Measurements from ENCODE around the gene PARM1.

The PARM1 gene

GRCh38 chr4:75025431-75025830 is 92.5 kb downstream of the PARM1 start:
- H3K27ac ChIP-seq: no peak overlapping the region
- DNase-seq (ENCODE audit: low spot score): no peak
- TF ChIP-seq CTCF (IDR thresholded peaks at IDR 0.05): no peak
- no peak overlapping the region for H3K4me3 ChIP-seq

GRCh38 chr4:75028196-75028854 is 95.4 kb downstream of the PARM1 start:
- no peak for DNase-seq (ENCODE audit: low spot score)
- Histone ChIP-seq H3K4me3 (no peak overlapping the region), H3K27ac (no peak overlapping the region)
- no peak for TF ChIP-seq CTCF (IDR thresholded peaks at IDR 0.05)

- TF ChIP-seq CTCF (IDR thresholded peaks at IDR 0.05): no peak
- no peak overlapping the region for H3K4me3 ChIP-seq
- DNase-seq (ENCODE audit: low spot score): no peak
- H3K27ac ChIP-seq: no peak overlapping the region
These were observed 97.1 kb downstream of the PARM1 start for GRCh38 chr4:75030028-75030427.

GRCh38 chr4:75030649-75031235 is 97.8 kb downstream of the PARM1 start:
- H3K4me3 ChIP-seq: no peak overlapping the region
- H3K27ac ChIP-seq: no peak overlapping the region
- no peak for TF ChIP-seq CTCF (IDR thresholded peaks at IDR 0.05)
- DNase-seq (ENCODE audit: low spot score): no peak

- no peak for TF ChIP-seq CTCF (IDR thresholded peaks at IDR 0.05)
- DNase-seq (ENCODE audit: low spot score): no peak
- H3K4me3 ChIP-seq: no peak overlapping the region
- no peak overlapping the region for H3K27ac ChIP-seq
These were observed 98.9 kb downstream of the PARM1 start for GRCh38 chr4:75031775-75032174.

- no peak for TF ChIP-seq CTCF (IDR thresholded peaks at IDR 0.05)
- Histone ChIP-seq H3K27ac (no peak overlapping the region), H3K4me3 (no peak overlapping the region)
- DNase-seq (ENCODE audit: low spot score): no peak
These were observed 101.6 kb downstream of the PARM1 start for GRCh38 chr4:75034523-75034922.

GRCh38 chr4:75035321-75035720 is 102.4 kb downstream of the PARM1 start:
- no peak for DNase-seq (ENCODE audit: low spot score)
- no peak for TF ChIP-seq CTCF (IDR thresholded peaks at IDR 0.05)
- H3K27ac ChIP-seq: no peak overlapping the region
- H3K4me3 ChIP-seq: no peak overlapping the region
